Panc1 (cell line): ENCODE measurements around the gene BCL2L12. TPM values are rescaled to one million over a fixed set of nuclear protein-coding genes. Genes with fewer than 3 reads are reported as not detected.

Source experiments
- ATAC-seq: fragments of 200-7000 bp; cut with Tn5 transposase; 2 replicates; pipeline ENCODE4 v1.9.1; 2020; ENCODE audit warnings: mild to moderate bottlenecking, moderate library complexity
- BruUV-seq: library from RNA; stranded (reverse); fragments of 400-500 nt; replicated peaks from 2 replicates; lab custom pipeline; 2021; lab: Mats Ljungman, UMichigan
- CTCF ChIA-PET: fragments of 300-600 bp; sonication (Branson Sonifier 250); formaldehyde crosslinking; loops from one replicate; lab custom pipeline; 2022; ENCODE audit warnings: antibody characterized with exemption; lab: Charles Lee
- POLR2A ChIA-PET: fragments of 300-600 bp; sonication (Branson Sonifier 250); formaldehyde crosslinking; loops from one replicate; lab custom pipeline; 2022; ENCODE audit warnings: antibody characterized with exemption; lab: Charles Lee
- DNase-seq: peaks from one replicate; pipeline ENCODE4 v3.0.0-alpha.2; 2010; ENCODE audit warnings: low read depth, low spot score
- H3K27ac ChIP-seq: 2 replicates; pipeline ENCODE4 v1.5.1; 2011; ENCODE audit warnings: mild to moderate bottlenecking, low read length, inconsistent platforms
- H3K27me3 ChIP-seq: fragments of 200-500 bp; sonication (Bioruptor generic); 2 replicates; pipeline ENCODE4 v1.6.0; 2014; ENCODE audit warnings: low read length, inconsistent platforms; ENCODE audit not compliant: control insufficient read depth, insufficient read depth
- H3K36me3 ChIP-seq: fragments of 200-500 bp; sonication (Bioruptor generic); 2 replicates; pipeline ENCODE4 v1.5.1; 2014; ENCODE audit warnings: inconsistent platforms, mild to moderate bottlenecking, low read length, moderate library complexity; ENCODE audit not compliant: control insufficient read depth, insufficient read depth
- H3K4me1 ChIP-seq: 2 replicates; pipeline ENCODE4 v1.5.1; 2011; ENCODE audit warnings: inconsistent platforms, mild to moderate bottlenecking, low read length, moderate library complexity; ENCODE audit not compliant: control insufficient read depth, insufficient read depth
- H3K4me3 ChIP-seq, 2 experiments: 2 replicates each; pipeline ENCODE4 v1.5.1; 2011 to 2012; ENCODE audit warnings: low read depth in 2 of 2, low read length in 2 of 2, mild to moderate bottlenecking in 2 of 2, inconsistent platforms in 1 of 2, moderate library complexity in 1 of 2
- H3K9me3 ChIP-seq: fragments of 200-500 bp; sonication (Bioruptor generic); 2 replicates; pipeline ENCODE4 v1.5.1; 2014; ENCODE audit warnings: low read depth, mild to moderate bottlenecking, inconsistent platforms, low read length, moderate library complexity; ENCODE audit not compliant: control insufficient read depth, insufficient read depth
- CTCF ChIP-seq: fragments of 450-650 bp; IDR thresholded peaks from 2 replicates; pipeline ENCODE4 v1.5.1; 2017; ENCODE audit warnings: mild to moderate bottlenecking
- POLR2AphosphoS5 ChIP-seq: IDR thresholded peaks from 2 replicates; pipeline ENCODE4 v1.6.1; 2012; ENCODE audit warnings: mild to moderate bottlenecking, low read depth, low read length, moderate library complexity
- REST ChIP-seq, 2 experiments: IDR thresholded peaks; 2 replicates each; pipeline ENCODE4 v1.6.1; 2011 to 2012; ENCODE audit warnings: low read depth in 2 of 2, control low read depth in 1 of 2, low read length in 1 of 2, mild to moderate bottlenecking in 1 of 2, moderate library complexity in 1 of 2; ENCODE audit not compliant: insufficient read depth in 1 of 2
- SIN3A ChIP-seq: IDR thresholded peaks from 2 replicates; pipeline ENCODE4 v1.6.1; 2012; ENCODE audit warnings: low read depth, mild to moderate bottlenecking, low read length, moderate library complexity, borderline replicate concordance; ENCODE audit not compliant: insufficient read depth
- TCF7L2 ChIP-seq: IDR thresholded peaks from 2 replicates; pipeline ENCODE4 v1.6.1; 2011; ENCODE audit warnings: mild to moderate bottlenecking, low read depth, low read length, inconsistent platforms
- in situ Hi-C: cut with HindIII; loops from 2 replicates; pipeline ENCODE4 v1.10.0; 2016; ENCODE audit warnings: low sequenced_read_pairs, low pct_unique_long_range_greater_than_20kb
- intact Hi-C: fragments of 100-400 bp; cut with micrococcal nuclease; formaldehyde crosslinking; loops from one replicate; pipeline ENCODE4 v1.10.0; 2022; ENCODE audit not compliant: unreplicated experiment
- total RNA-seq: library from RNA; stranded (reverse); gene quantifications from one replicate; pipeline ENCODE4 v1.2.1, GENCODE V29; 2021; ENCODE audit not compliant: unreplicated experiment

The BCL2L12 gene
- total RNA-seq, 1 experiment from 2014 or later = 69.6 TPM

- Histone ChIP-seq H3K4me3 (no peak overlapping the region), H3K4me1 (no peaks in the 10 kb centered on the region), H3K9me3 (no peaks in the 10 kb centered on the region), H3K27me3 (no peaks in the 10 kb centered on the region), H3K36me3 (no peaks in the 10 kb centered on the region), H3K27ac (no peak overlapping the region)
- no peak for TF ChIP-seq REST (IDR thresholded peaks at IDR 0.05; ENCODE audit: insufficient read depth in 1 of 2, low read depth in 2 of 2, low read length in 1 of 2)
- TF ChIP-seq CTCF = no peak
- no peak for TF ChIP-seq SIN3A
- no peak for TF ChIP-seq POLR2AphosphoS5
- no peak for TF ChIP-seq TCF7L2
- ATAC-seq (no peak), DNase-seq (no peak)
- CTCF ChIA-PET = no interaction called here
- POLR2A ChIA-PET = no interaction called here
- no TSS peak for BruUV-seq
- intact Hi-C loops = no loop called here
- in situ Hi-C loops = no loop called here
Measured at GRCh38 chr19:49658566-49659442, 6.9 kb upstream of the BCL2L12 start.

- POLR2A ChIA-PET = no interaction called here
- intact Hi-C loops (no loop called here), in situ Hi-C loops (no loop called here)
- DNase-seq (no peak), ATAC-seq (no peak)
- Histone ChIP-seq H3K4me3 (no peak overlapping the region), H3K27me3 (no peaks in the 10 kb centered on the region), H3K36me3 (peaks cover 5% of the 10 kb centered on the region; the same call in 1 of the 2 replicates), H3K9me3 (no peaks in the 10 kb centered on the region), H3K4me1 (no peaks in the 10 kb centered on the region), H3K27ac (no peak overlapping the region)
- CTCF ChIA-PET = no interaction called here
- TF ChIP-seq TCF7L2 (no peak), CTCF (no peak), SIN3A (no peak), REST (IDR thresholded peaks at IDR 0.05; ENCODE audit: insufficient read depth in 1 of 2, low read depth in 2 of 2, low read length in 1 of 2) (no peak), POLR2AphosphoS5 (no peak; the same call in 1 of the 2 replicates)
- no TSS peak for BruUV-seq
Measured at GRCh38 chr19:49660338-49660961, 5.3 kb upstream of the BCL2L12 start.
